Kidney glomerular epithelial cell (primary cell): Measurements from ENCODE around the gene ZNF503.

ENCODE experiments used
- DNase-seq: peaks from one replicate; lab custom pipeline; 2025; lab: John Stamatoyannopoulos, UW

ZNF503 gene

DNA sequence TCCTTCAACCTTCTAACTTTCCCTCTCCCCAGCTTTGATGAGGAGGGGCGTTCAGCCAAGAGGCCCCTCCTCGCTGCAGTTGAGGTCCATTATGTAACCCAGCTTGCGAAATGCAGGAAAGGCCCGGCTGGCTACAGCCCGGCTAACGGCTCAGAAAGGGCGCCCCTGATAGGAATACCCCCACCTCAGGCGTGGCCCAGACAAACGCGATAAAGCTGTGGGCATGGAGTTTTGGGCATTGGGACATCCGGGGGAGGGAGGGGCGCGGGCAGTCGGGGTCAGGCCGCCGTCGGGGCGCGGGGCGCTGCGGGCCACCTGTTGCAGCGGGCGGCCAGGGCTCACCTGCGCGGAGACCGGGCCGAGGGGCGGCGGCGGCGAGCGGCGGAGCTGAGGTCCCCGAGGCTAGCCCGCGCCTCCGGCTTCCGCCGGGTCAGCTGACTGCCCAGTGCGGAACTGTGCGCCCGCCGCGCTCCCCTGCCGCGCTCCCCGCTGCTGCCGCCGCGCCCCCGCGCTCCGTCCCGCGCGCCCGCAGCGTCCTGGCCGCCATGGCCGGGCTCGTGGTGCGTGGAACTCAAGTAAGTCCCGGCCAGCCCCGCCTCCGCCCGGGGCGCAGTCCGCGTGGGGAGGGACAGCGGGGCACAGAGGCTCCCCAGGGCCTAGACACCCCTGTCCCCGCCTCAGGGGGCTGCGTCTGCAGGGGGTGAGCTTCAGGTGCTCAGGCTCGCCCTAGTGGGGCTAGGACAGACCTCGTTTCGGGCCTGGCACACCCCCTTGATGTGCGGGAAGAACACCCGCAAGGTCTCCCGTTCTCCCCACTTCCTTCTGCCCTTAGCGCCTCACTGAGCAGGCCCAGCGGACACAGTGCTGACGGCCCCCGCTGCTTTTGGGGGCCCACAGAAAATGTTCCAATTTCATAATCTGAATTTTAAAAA lies 29.9 kb upstream of the ZNF503 start, which contains the start of gene LRMDA:
Gene LRMDA, plus strand, starts transcription at position 445 of the 932 bp plus-strand sequence.
- no peak for DNase-seq

DNA sequence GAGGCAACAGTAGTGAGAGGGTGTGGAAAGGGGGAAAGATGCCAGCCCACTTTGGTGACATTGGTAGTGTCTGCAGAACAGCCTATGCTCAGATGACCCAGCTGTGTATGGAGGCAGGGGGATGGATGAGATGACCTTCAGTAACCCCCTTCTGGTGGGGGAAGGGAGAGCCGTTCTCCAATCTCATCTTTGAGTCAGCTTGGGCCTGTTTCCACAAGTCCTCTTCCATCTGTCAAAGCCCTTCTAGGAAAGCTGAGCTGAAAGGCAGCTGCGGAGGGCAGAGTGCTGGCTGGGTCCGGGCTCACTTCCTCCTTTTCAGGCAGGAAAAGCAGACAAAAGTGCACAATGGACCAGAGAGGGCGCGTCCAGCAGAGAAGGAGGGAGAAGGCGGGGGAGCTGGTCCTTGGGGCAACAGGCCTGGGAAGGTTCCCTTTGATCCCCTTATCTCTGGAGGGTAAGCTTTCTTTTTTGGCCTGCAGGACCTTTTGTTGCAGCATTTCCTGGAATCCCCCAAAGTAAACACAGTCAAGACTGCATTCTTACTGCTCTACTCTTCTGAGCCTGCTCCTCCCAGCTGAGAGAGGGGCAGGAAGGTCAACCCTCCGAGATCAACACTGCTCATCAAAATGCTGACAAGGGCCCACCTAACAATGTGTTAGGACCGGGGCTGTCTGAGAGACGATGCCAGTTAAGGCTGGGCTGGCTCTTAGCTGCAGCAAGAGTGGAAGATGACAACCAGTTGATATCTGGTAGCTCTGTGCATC lies 28.6 kb upstream of the ZNF503 start:
- no peak for DNase-seq

DNA sequence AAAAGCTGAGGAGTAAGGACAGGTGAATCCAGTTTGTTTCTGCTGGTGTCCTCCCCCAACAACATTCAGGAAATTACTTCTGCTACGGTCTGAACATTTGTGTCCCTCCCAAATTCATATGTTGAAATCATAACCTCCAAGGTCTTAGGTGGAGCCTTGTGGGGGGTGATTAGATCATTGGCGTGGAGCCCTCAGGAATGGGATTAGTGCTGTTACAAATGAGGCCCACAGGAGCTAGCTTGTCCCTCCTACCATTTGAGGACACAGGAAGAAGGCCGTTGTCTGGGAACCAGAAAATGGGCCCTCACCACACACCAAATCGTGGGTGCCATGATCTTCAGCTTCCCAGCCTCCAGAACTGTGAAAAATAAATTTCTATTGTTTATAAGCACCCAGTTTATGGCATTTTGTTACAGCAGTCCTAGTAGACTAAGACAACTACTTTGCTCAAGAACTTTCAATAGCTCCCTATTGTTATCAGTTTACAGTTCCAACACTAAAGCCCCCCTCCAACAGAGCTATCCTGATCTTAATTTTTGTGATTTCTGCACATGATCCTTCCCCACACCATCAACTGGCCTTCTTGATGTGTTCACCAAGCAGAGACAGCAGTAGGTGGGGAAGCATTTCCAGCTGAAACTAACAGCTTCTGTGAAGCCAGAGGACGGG lies 27.7 kb upstream of the ZNF503 start:
- DNase-seq, result no peak

DNA sequence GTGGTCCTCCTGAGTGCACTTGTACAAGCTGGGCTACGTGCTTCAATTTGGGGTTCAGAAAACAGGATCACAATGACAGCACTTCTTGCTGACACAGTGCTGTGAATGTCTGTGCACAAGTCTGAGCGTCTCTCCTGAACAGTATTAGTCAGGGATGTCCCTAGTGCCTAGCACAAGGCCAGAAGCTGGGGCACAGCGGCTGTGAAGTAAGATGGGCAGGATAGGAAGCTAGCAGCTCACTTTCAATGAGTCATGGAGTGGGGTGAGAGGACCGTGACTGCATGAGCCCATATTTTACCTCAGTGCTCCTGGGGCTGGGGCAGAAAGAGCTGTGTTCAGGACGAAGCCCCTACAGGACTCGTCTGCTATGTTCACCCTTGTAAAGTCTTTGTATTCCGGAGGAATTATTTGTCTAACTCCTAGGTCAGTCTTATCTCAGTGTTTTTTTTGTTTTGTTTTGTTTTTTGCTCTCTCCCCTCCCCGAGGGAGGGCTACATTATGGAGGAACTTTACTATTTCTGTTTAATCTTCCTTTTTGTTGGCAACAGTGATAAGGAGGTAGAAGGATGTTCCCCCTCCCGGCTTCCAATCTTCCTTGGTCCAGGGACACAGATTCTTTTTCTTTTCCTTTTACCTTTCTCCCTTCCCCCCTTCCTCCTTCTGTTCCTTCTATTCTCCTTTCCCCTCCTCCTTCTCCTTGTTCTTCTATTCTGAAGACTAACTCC lies 27.0 kb upstream of the ZNF503 start:
- DNase-seq, result peak; percentile 51

DNA sequence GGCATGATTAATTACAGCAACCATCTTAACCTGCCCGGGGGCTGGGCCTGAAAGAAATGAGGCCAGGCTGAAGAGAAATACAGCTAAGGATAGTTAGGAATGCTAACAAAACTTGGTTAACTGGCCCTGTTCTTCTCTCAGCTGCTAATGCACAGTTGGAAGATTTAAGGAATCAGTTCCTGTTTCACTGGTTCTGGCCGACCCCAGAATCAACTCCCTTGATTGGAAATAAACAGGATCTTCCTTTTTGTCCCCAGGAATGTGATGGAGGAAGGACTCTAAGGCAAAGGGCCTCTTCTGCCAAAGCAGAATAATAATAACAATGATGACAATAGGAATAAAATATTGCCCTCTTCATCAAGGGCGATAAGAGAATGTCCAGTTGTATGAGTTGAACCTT lies 26.4 kb upstream of the ZNF503 start:
- DNase-seq, result no peak

DNA sequence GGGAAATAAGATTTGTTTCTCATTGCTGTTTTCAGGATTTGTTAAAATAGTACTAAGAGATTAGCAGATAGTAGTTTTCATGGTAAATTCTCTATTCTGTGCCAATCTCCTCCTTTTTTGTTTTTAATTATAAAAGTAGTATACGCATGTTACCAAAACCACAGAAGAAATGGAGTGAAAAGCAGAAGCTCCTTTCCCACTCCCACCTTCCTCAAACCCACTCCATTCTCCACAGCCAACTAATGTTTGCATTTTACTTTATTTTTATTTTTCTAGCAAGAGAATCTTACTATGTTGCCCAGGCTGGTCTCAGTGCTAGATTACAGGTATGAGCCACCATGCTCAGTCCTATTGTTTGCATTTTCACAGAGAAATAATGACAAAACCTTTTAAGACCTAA lies 25.3 kb upstream of the ZNF503 start:
- DNase-seq, result no peak

DNA sequence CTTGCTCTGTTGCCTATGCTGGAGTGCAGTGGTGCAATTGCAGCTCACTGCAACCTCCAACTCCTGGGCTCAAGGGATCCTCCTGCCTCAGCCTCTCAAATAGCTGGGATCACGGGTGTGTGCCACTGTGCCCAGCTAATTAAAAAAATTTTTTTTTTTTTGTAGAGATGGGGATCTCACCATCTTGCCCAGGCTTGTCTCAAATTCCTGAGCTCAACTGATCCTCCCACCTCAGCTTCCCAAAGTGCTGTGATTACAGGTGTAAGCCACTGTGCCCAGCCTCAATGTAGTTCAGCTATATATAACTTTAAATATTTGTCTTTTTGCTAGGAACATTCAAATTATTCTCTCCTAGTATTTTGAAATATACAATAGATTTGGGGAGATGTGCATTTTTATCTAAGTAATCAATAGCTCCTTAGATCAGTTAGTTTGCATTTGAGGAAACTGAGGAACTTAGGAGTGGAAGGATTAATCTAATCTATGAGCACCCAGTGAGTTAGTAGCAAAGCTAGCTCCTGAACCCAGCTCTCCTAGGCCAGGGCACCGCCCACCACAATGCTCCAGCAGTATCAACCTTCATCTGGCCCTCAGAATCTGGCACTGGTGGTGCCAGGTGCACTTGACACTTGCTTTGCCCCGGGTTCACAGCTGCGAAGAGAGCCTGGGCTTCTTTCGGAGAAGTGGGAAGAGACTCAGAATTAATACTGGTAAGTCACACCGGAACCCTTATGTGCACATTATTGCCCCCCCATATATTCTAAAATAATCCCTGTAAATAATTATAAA lies 23.9 kb upstream of the ZNF503 start:
- no peak for DNase-seq

DNA sequence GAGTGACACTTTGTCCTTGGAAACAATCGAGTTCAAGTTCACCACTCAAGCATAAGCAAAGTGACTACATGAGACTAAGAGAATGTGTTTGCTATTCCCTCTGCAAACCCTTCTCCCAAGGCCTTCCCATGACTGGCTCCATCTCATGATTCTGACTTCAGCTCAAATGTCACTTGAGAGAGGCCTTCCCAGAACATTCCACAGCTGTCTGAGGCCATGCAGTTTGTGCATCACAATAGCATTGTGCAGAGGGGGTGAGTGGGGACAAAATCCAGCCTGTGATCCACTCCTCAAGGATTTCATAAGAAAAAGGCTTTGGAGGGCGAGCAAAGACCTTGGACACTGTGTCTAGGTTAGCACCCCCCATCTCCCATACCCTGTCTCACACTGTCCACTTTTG lies 23.0 kb upstream of the ZNF503 start:
- DNase-seq, result no peak

DNA sequence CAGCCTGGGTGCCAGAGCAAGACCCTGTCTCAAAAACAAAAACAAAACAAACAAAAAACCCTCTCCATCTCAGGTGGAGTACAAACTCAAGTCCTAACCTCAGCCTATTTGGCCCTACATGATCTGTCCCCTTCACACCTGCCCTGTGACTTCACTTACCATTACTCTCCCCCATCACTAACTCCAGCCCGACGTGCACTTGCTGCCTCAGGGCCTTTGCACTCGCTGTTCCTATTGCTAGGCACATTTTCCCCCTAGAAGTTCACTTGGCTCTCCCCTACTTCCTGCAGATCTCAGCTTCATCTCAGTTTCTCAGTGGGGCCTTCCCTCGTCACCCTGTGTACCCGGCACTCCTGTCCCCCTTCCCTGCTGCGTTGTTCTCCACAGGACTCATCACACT lies 21.3 kb upstream of the ZNF503 start:
- no peak for DNase-seq

DNA sequence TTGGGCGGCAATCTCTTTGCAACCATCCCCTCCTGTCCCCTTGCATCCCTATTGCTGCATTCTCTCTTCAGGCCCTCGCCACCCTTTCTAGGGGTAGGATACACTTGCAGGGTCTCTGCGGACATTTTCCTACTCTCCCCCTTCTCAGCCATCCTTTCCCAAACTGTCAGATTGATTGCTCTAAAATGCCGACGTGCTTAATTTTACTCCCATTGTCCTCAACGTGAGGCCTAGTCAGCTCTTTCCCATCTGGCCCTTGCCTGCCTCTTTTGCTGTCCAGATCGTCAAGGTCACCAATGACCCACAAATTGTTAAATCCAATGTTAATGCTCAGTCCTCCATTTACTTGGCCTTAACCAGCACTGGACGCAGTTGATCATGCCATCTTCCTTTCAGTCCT lies 17.1 kb upstream of the ZNF503 start:
- no peak for DNase-seq

DNA sequence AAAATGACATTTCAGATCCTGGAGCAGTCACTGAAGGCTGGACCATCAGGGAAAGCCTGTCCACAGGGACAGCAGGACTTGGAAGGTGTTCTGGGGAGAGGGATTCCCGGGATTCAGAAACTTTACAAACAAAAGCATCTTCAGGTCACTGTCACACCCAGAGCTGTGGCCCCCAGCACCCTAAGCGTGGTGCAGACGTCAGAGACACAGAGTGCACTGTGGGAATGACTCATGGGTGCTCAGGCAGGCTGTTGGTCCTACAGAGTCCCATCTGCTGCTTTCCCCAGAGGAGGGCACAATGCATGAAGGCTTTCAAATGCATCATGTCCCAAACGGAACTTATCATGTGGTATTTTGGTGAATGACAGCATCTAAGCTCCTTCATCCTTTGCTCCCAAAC lies 16.7 kb upstream of the ZNF503 start:
- DNase-seq, result no peak

DNA sequence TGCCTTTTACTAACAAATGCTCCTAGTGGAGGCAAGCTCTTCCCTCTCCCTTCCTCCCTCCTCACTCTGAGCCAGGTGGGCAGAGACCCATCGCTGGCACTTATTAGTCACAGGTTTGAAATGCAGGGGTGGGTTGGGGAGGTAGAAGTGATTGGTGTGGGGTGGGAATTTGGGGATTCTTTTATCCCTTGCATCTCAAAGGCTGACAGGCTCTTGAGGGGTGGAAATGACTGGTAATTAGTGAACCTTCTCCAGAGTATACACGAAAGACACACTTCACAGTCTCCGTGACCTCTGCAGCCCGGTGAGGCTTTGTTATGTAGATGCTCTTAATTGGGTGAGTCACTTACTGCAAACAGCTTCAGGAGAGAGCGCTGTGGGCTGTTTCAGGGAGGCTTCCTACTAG lies 16.0 kb upstream of the ZNF503 start:
- DNase-seq, result peak; percentile 81

DNA sequence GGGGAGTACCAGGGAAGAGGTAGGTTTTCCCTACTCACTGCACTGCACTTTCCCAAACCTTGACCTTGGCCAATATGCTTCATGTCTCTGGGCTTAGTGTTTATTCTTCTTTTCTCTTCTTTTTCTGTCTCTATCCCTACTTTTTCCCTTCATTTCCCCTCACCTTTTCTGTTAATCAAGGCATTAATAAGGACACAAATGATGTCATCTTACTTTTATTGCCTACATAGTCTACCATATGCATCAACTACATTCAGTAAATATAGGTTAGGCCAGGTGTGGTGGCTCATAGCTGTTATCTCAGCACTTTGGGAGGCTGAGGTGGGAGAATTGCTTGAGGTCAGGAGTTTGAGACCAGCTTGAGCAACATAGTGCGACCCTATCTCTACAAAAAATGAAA lies 13.0 kb upstream of the ZNF503 start:
- DNase-seq, result no peak

DNA sequence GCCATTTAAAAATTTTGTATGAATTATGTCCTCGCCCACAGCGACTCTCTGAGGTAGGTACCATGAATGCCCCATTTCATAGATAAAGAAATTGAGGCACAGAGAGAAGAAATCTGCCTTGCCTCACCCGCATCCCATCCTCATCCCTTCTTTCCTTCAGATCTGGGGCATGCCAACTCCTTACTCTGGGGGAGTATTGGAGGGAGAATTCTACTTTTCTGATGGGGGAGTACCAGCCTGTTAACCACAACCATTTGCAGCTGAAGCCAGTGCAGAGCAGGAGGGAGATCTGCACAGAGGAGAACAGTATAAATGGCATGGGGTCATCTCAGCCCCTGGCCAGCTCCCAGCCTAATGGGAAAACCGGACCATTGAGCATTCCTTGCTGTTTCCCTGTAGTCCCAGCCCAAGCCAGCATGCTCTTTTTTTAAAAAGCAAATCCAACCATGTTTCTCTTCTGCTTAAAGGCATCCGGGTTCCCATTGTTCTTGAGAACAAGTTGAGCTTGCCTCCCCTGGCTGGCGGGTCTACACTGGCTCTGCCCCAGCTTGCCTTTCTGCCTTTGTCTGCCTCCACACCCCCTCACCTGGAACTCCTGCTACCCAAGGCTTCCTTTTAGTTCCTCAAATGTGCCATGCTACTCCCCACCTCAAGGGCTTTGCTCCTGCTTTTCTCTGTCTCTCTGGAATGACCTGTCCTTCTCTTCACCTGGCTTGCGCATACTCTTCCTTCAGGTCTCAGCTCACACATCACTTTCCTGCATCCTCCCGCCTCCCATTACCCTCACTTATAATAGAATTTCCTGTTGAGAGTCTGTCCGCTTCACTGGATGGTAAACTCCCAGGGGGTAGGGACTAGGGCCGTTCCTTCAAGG lies 8.8 kb upstream of the ZNF503 start:
- peak; percentile 45 for DNase-seq

DNA sequence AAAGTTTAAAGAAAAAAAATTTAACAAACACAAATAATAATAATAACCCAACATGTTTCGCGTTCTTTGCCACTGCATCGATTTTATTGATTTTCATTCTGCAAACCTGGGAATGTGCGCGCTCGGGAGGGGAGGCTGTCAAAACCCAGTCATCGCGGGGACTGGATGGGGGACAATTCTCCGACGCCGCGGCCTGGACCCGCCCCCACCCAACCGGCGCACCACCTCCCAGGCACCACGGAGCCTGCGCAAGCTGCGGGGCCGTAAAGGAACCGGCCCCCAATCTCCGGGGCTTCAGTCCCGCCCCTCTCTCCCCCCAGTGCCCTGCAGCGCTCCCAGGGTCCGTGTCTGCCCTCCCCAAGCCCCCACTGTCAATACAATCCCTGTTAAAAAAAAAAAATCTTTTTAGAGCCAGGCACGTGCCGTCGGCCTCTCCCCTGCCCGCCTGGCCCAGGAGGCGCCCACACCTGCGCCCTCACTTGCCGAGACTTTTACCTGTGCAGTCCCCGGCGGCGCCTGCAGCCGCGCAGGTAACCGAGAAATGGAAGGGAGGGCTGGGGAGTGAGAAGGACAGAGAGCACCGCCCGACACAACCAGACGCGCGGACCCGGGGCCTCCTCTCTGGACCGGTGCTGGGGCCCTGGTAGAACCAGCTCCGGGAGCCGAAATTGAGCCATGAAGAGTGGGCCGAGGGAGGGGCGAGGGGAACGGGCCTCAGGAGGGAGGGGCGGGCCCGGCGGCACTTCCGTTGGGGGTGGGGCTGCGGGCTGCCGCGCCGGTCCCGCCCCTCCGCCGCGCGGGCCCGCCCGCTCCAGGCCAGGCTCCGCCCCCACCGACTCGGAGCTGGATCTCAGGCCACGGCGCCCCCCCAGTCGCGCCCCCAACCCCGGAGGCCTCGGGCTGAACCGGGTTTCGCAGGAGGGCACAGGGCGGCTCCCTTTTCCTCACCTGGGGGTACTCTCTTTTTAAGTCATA lies 7.6 kb upstream of the ZNF503 start:
- DNase-seq, result peak; percentile 31

DNA sequence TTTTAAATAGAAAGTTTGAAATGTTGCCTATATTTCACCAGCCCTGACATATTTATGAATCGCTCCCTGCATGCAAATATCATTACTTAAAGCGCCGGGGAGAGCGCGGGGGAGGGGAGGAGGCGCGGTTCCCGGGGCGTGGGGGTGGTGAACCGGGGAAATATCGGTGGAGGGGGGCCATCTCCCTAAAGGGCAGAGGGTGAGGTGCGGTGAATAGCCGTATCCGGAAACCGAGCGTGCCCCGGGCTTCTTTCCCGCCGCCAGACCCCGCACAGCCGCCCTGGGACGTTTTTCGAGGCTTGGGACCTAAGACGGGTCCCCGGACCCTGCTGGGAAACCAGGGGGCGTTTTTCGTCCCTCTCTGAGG lies 6.9 kb upstream of the ZNF503 start:
- DNase-seq, result no peak

DNA sequence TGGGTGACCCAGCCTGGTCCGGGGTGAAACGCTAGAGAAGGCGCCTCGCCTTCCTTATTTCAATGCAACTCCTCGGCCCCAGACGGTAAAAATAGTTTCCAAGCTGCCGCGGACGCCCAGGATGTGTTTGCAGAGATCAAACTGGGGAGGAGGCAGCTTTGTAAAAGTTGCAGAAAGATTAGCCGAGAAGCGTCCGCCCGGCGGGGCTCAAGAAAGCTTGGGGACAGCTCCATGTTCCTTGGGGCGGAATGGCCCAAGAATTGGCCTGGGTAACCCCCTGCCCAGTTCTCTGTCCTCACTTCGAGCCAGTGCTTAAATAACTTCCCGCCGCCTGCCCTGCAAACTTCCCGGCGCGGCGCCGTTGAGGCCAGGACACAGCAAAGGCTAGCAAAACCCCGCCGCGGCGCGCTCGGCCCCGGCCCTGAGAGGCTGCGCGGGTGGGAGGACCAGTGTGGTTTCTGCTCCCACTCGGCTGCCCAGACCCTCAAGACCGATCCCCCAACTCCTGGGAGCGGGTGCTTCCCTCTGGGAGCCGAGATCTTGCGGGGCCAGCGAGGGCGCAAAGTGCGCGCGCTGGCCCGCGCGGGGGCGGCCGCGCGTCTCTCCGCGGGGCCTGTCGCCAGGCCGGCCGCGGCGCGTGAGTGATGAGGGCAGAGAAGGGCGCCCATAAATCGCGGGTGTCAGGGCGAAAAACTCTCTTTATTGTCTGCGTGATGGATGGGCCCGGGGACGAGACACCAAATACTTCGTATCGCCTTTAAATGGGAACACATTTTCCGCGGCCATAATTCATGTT lies 6.3 kb upstream of the ZNF503 start:
- DNase-seq, result peak; percentile 22

DNA sequence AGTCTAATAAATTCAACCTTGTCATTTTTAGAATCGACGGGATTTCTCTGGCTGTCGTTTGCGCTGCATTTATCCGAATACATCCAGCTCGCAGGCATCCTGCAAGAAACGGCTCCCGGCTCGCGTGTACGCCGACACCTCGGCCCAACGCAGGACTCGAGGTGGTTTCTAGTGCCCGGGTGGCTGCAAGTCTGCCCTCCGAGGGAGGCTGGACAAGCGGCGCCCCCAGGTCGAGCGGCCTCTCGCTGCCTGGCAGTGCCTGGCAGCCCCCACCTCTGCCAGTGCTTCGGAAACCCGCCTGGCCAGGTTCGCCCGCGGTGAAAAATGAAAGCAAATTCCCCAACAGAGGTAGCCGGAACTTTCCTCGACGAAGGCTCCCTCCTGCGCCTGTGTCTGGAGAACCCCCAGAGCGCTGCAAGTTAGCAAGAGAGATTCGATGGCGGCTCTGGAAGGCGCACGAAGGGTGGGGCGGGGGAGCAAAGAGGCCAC lies 5.7 kb upstream of the ZNF503 start:
- no peak for DNase-seq
